Stimulated activated CD4-positive, alpha-beta T cell treated with anti-CD3 and anti-CD28 coated beads, Interleukin-4, amount 100 ng/mL, for 48 hours (primary cell): Measurements from ENCODE around the gene PLAGL2.
"Not testable (repeated sequence)": the region's sequence is repeated elsewhere in the genome, so short reads cannot be mapped to it uniquely, and the experiment has no call there.

Source experiments
- DNase-seq, 2 donors: peaks; one replicate each; pipeline ENCODE4 v3.0.0-alpha.2; 2020; ENCODE audit warnings: low read depth in 2 of 2

PLAGL2 gene

GRCh38 chr20:32204205-32205109 is 3.1 kb downstream of the PLAGL2 start:
- peak; percentile 64 to 81 for DNase-seq

GRCh38 chr20:32203356-32204204 is 4.0 kb downstream of the PLAGL2 start:
- DNase-seq = no peak

GRCh38 chr20:32201977-32202363 is 5.6 kb downstream of the PLAGL2 start:
- no peak for DNase-seq

GRCh38 chr20:32201296-32201976 is 6.1 kb downstream of the PLAGL2 start:
- no peak for DNase-seq

GRCh38 chr20:32199006-32199405 is 8.5 kb downstream of the PLAGL2 start:
- no peak for DNase-seq

GRCh38 chr20:32197136-32197535 is 10.4 kb downstream of the PLAGL2 start:
- not testable (repeated sequence) for DNase-seq

- not testable (repeated sequence) for DNase-seq
Measured at GRCh38 chr20:32196613-32197012, 10.9 kb downstream of the PLAGL2 start.

GRCh38 chr20:32195581-32195980 is 12.0 kb downstream of the PLAGL2 start:
- DNase-seq = no peak

- DNase-seq = no peak
Measured at GRCh38 chr20:32193996-32194395, 13.5 kb downstream of the PLAGL2 start.

- DNase-seq = not testable (repeated sequence)
Measured at GRCh38 chr20:32193336-32193735, 14.2 kb downstream of the PLAGL2 start.

- DNase-seq = no peak
Measured at GRCh38 chr20:32192698-32193097, 14.8 kb downstream of the PLAGL2 start.

GRCh38 chr20:32191873-32192272 is 15.7 kb downstream of the PLAGL2 start:
- no peak for DNase-seq

- DNase-seq = no peak
Measured at GRCh38 chr20:32191422-32191821, 16.1 kb downstream of the PLAGL2 start.

- peak in 1 of 2 donors; percentile 22 for DNase-seq
Measured at GRCh38 chr20:32190616-32191415, 16.7 kb downstream of the PLAGL2 start.

- DNase-seq = no peak
Measured at GRCh38 chr20:32189691-32190615, 17.6 kb downstream of the PLAGL2 start.

GRCh38 chr20:32189123-32189410 is 18.5 kb downstream of the PLAGL2 start:
- no peak for DNase-seq

GRCh38 chr20:32188376-32189122 is 19.0 kb downstream of the PLAGL2 start:
- DNase-seq = no peak

- DNase-seq = no peak
Measured at GRCh38 chr20:32186506-32186905, 21.0 kb downstream of the PLAGL2 start.

GRCh38 chr20:32184961-32185603 is 22.5 kb downstream of the PLAGL2 start:
- no peak for DNase-seq
